Measurements from ENCODE around the gene DPYD. TPM values are rescaled to one million over a fixed set of nuclear protein-coding genes. Genes with fewer than 3 reads are reported as not detected.

Gene DPYD
- total RNA-seq, 1 donor from 2014 or later, result 5.9 TPM

DNA sequence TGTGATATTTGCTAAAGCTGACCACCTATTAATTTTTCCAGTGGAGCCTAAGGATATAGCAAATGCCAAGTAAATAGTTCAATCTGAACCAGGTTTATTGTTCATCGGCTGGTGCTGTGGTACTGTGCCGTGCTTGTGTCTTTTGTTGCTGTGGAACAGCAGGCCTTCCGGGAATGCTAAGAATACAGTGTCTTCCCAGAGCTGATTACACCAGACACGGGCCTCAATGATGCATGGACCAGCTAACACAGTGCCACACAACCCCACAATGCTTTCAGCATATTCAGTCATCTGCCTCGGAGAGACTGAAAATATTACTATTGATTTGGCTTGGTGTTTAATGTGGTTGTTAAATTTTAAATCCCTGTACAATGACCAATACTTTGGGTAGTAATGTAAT lies 783.8 kb downstream of the DPYD start:
- Mint-ChIP-seq H3K36me3 (ENCODE audit: low read depth) (no peaks in the 10 kb centered on the region), H3K9me3 (no peaks in the 10 kb centered on the region), H3K4me1 (peaks cover 8% of the 10 kb centered on the region), H3K27ac (ENCODE audit: unreplicated experiment) (no peak overlapping the region), H3K27me3 (ENCODE audit: low read depth) (no peaks in the 10 kb centered on the region), H3K4me3 (no peak overlapping the region)
- TF ChIP-seq, protein P1, sequence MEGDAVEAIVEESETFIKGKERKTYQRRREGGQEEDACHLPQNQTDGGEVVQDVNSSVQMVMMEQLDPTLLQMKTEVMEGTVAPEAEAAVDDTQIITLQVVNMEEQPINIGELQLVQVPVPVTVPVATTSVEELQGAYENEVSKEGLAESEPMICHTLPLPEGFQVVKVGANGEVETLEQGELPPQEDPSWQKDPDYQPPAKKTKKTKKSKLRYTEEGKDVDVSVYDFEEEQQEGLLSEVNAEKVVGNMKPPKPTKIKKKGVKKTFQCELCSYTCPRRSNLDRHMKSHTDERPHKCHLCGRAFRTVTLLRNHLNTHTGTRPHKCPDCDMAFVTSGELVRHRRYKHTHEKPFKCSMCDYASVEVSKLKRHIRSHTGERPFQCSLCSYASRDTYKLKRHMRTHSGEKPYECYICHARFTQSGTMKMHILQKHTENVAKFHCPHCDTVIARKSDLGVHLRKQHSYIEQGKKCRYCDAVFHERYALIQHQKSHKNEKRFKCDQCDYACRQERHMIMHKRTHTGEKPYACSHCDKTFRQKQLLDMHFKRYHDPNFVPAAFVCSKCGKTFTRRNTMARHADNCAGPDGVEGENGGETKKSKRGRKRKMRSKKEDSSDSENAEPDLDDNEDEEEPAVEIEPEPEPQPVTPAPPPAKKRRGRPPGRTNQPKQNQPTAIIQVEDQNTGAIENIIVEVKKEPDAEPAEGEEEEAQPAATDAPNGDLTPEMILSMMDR (conservative IDR thresholded peaks at IDR 0.05), result no peak
- no peak for DNase-seq (ENCODE audit: low read depth, low spot score)

DNA sequence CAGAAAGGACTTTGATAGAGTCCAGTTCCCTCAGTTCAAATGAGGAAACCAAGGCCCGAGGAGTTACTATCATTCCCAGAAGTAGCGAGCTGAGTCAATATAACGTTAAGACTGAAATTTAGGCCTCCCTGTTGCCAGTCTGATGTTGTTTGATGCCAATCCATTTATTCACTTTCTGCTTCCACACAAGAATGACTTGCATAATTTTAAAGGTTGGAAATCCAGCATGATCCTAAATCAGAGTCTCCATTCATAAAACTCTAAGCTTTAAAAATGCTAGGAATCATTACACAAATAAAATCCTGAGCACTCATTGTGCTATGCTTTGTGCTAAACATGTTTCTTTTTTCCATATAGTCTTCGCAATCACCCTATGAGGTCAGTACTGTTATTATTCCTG lies 784.9 kb downstream of the DPYD start:
- TF ChIP-seq, protein P1 (conservative IDR thresholded peaks at IDR 0.05), result no peak
- no peaks in the 10 kb centered on the region for H3K36me3 Mint-ChIP-seq (ENCODE audit: low read depth)
- H3K9me3 Mint-ChIP-seq, result no peaks in the 10 kb centered on the region
- no peak for DNase-seq (ENCODE audit: low read depth, low spot score)
- no peaks in the 10 kb centered on the region for H3K27me3 Mint-ChIP-seq (ENCODE audit: low read depth)
- H3K27ac Mint-ChIP-seq (ENCODE audit: unreplicated experiment), result no peak overlapping the region
- H3K4me3 Mint-ChIP-seq, result no peak overlapping the region
- H3K4me1 Mint-ChIP-seq, result peaks cover 8% of the 10 kb centered on the region

DNA sequence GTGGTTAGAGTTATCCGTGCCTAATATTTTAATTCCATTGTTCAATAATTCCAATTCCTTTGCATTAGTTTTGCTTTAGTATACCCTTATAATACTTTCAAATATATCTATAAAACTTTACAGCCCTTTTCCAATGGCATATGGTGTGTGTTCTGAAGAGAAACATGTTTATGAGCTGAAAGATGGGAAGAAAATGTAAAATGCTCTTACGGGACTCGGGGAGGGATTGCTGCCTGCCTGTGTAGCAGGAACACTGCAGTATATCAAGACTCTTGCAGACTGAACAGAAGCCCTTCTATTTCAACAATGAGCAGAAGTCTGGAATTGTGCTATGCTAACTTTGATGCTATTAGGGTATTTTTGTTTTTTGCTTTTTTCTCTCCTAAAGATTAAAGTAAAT lies 792.4 kb downstream of the DPYD start:
- DNase-seq (ENCODE audit: low read depth, low spot score), result no peak
- TF ChIP-seq, protein P1 (conservative IDR thresholded peaks at IDR 0.05), result no peak
- Mint-ChIP-seq H3K27ac (ENCODE audit: unreplicated experiment) (no peak overlapping the region), H3K4me3 (no peak overlapping the region), H3K4me1 (peaks cover 11% of the 10 kb centered on the region), H3K27me3 (ENCODE audit: low read depth) (no peaks in the 10 kb centered on the region), H3K9me3 (no peaks in the 10 kb centered on the region), H3K36me3 (ENCODE audit: low read depth) (no peaks in the 10 kb centered on the region)

DNA sequence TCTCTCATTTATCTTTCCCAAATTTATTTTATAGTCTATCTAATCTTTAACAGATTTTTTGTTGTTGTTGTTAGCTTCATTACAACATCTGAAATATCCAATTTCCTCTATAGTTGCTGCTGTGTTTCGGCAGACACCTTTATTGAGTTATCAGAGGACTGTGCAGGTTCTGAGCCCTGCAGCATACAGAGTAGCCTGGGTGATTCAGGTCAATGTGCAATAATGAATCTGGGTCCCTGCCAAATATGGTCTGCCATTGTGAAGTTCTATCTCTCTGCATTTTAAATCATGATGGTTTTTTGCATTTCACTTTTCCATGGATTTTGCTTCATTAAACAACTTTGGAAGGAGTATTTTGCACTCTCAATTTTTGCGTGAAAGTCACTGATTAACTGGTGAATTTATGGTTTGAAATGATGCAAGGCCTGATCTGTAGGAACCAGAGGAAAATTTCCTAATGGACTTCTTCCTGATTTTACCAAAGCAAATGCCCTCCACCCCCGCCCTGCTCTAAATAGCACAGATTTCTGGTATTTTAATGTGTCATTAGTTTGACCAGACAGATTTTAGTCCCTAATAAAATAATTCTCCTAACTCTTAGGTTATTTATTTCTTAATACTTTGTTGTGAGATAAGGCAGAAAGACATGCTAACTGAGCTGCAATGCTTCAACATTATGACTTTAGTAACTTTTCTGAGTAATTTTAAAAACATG lies 797.0 kb downstream of the DPYD start:
- no peak for DNase-seq (ENCODE audit: low read depth, low spot score)
- Mint-ChIP-seq H3K4me1 (peaks cover 26% of the 10 kb centered on the region), H3K27ac (ENCODE audit: unreplicated experiment) (no peak overlapping the region), H3K27me3 (ENCODE audit: low read depth) (peaks cover 5% of the 10 kb centered on the region), H3K36me3 (ENCODE audit: low read depth) (no peaks in the 10 kb centered on the region), H3K9me3 (no peaks in the 10 kb centered on the region), H3K4me3 (no peak overlapping the region)
- TF ChIP-seq, protein P1 (conservative IDR thresholded peaks at IDR 0.05), result no peak

DNA sequence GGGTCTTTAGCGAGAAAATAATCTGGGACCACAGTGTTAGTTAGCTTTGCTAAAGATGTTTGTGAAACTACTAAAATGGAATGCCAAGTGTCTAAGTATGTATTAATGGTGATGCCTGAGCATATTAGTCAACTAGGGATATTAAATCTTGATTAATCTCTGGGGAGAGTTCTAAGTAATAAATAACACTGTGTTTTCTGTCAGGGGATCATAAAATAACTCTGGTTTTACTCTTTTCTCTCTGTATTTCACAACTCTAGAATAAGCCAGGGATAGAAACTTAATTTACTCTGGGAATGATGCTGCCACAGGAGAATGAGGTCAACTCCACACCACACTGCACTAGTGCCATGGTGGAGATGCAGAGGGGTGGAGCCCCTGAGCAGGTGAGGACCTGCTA lies 800.0 kb downstream of the DPYD start:
- Mint-ChIP-seq H3K4me3 (no peak overlapping the region), H3K27me3 (ENCODE audit: low read depth) (peaks cover 5% of the 10 kb centered on the region), H3K27ac (ENCODE audit: unreplicated experiment) (no peak overlapping the region), H3K9me3 (no peaks in the 10 kb centered on the region), H3K4me1 (peaks cover 35% of the 10 kb centered on the region), H3K36me3 (ENCODE audit: low read depth) (no peaks in the 10 kb centered on the region)
- no peak for DNase-seq (ENCODE audit: low read depth, low spot score)
- TF ChIP-seq, protein P1 (conservative IDR thresholded peaks at IDR 0.05), result no peak
